Measurements from ENCODE around the gene EEF2. TPM values are rescaled to one million over a fixed set of nuclear protein-coding genes. Genes with fewer than 3 reads are reported as not detected.

The EEF2 gene
- total and polyA plus RNA-seq, 4 donors: 1,335 to 1,977 (median 1,647) TPM

GRCh38 chr19:3986260-3987041 lies 1.2 kb upstream of the EEF2 start:
- Histone ChIP-seq H3K4me3 (ENCODE audit: low read depth, low read length) (no peak overlapping the region), H3K27ac (ENCODE audit: low read depth, low read length) (no peak overlapping the region), H3K27me3 (ENCODE audit: control insufficient read depth, insufficient read depth, low read length) (peaks cover 13% of the 10 kb centered on the region), H3K9me3 (ENCODE audit: control insufficient read depth, insufficient read depth, low read length) (no peaks in the 10 kb centered on the region), H3K36me3 (ENCODE audit: control insufficient read depth, insufficient read depth, low read length) (peaks cover 30% of the 10 kb centered on the region), H3K4me1 (ENCODE audit: control insufficient read depth, insufficient read depth, low read length) (peaks cover 50% of the 10 kb centered on the region)
- peak in 4 of 6 donors; percentile 50 to 93 (median 74) for DNase-seq (ENCODE audit: low read depth in 4 of 6, low spot score in 6 of 6)
- WGBS (ENCODE audit: insufficient coverage): under 1% methylated on average over 14 of the region's 21 CpGs

- Histone ChIP-seq H3K27ac (ENCODE audit: low read depth, low read length) (peak overlapping the region; percentile 3), H3K36me3 (ENCODE audit: control insufficient read depth, insufficient read depth, low read length) (peaks cover 37% of the 10 kb centered on the region), H3K27me3 (ENCODE audit: control insufficient read depth, insufficient read depth, low read length) (peaks cover 13% of the 10 kb centered on the region), H3K4me3 (ENCODE audit: low read depth, low read length) (peak overlapping the region; percentile 89), H3K4me1 (ENCODE audit: control insufficient read depth, insufficient read depth, low read length) (peaks cover 53% of the 10 kb centered on the region), H3K9me3 (ENCODE audit: control insufficient read depth, insufficient read depth, low read length) (no peaks in the 10 kb centered on the region)
- DNase-seq (ENCODE audit: low read depth in 4 of 6, low spot score in 6 of 6): no peak
- WGBS (ENCODE audit: insufficient coverage): 0% methylated on average over 3 of the region's 19 CpGs
These were observed 488 bp upstream of the EEF2 start for GRCh38 chr19:3985643-3986259.

GRCh38 chr19:3984584-3984907 lies 717 bp downstream of the EEF2 start:
- peak overlapping the region; percentile 87 for H3K27ac ChIP-seq (ENCODE audit: low read depth, low read length)
- H3K4me3 ChIP-seq (ENCODE audit: low read depth, low read length): peak overlapping the region; percentile 89
- H3K4me1 ChIP-seq (ENCODE audit: control insufficient read depth, insufficient read depth, low read length): peaks cover 49% of the 10 kb centered on the region
- no peaks in the 10 kb centered on the region for H3K9me3 ChIP-seq (ENCODE audit: control insufficient read depth, insufficient read depth, low read length)
- H3K27me3 ChIP-seq (ENCODE audit: control insufficient read depth, insufficient read depth, low read length): peaks cover 13% of the 10 kb centered on the region
- H3K36me3 ChIP-seq (ENCODE audit: control insufficient read depth, insufficient read depth, low read length): peaks cover 49% of the 10 kb centered on the region
- DNase-seq (ENCODE audit: low read depth in 4 of 6, low spot score in 6 of 6): no peak
- 0% methylated on average over 8 of the region's 10 CpGs for WGBS (ENCODE audit: insufficient coverage)

- H3K27me3 ChIP-seq (ENCODE audit: control insufficient read depth, insufficient read depth, low read length): peaks cover 13% of the 10 kb centered on the region
- no peak for DNase-seq (ENCODE audit: low read depth in 4 of 6, low spot score in 6 of 6)
- WGBS (ENCODE audit: insufficient coverage): 36% methylated on average over 29 of the region's 30 CpGs
- H3K4me1 ChIP-seq (ENCODE audit: control insufficient read depth, insufficient read depth, low read length): peaks cover 49% of the 10 kb centered on the region
- peak overlapping the region; percentile 87 for H3K27ac ChIP-seq (ENCODE audit: low read depth, low read length)
- peaks cover 53% of the 10 kb centered on the region for H3K36me3 ChIP-seq (ENCODE audit: control insufficient read depth, insufficient read depth, low read length)
- H3K4me3 ChIP-seq (ENCODE audit: low read depth, low read length): peak overlapping the region; percentile 89
- H3K9me3 ChIP-seq (ENCODE audit: control insufficient read depth, insufficient read depth, low read length): no peaks in the 10 kb centered on the region
These were observed 1.2 kb downstream of the EEF2 start for GRCh38 chr19:3983936-3984583.

GRCh38 chr19:3983542-3983914 lies 1.7 kb downstream of the EEF2 start:
- H3K36me3 ChIP-seq (ENCODE audit: control insufficient read depth, insufficient read depth, low read length): peaks cover 57% of the 10 kb centered on the region
- peaks cover 13% of the 10 kb centered on the region for H3K27me3 ChIP-seq (ENCODE audit: control insufficient read depth, insufficient read depth, low read length)
- peaks cover 49% of the 10 kb centered on the region for H3K4me1 ChIP-seq (ENCODE audit: control insufficient read depth, insufficient read depth, low read length)
- WGBS (ENCODE audit: insufficient coverage): 80% methylated on average over 2 of the region's 7 CpGs
- DNase-seq (ENCODE audit: low read depth in 4 of 6, low spot score in 6 of 6): no peak
- H3K9me3 ChIP-seq (ENCODE audit: control insufficient read depth, insufficient read depth, low read length): no peaks in the 10 kb centered on the region
- H3K27ac ChIP-seq (ENCODE audit: low read depth, low read length): no peak overlapping the region
- H3K4me3 ChIP-seq (ENCODE audit: low read depth, low read length): peak overlapping the region; percentile 89

GRCh38 chr19:3982701-3983541 lies 2.3 kb downstream of the EEF2 start:
- Histone ChIP-seq H3K36me3 (ENCODE audit: control insufficient read depth, insufficient read depth, low read length) (peaks cover 63% of the 10 kb centered on the region), H3K4me1 (ENCODE audit: control insufficient read depth, insufficient read depth, low read length) (peaks cover 45% of the 10 kb centered on the region), H3K27ac (ENCODE audit: low read depth, low read length) (no peak overlapping the region)

GRCh38 chr19:3981736-3982681 lies 3.3 kb downstream of the EEF2 start:
- H3K36me3 ChIP-seq (ENCODE audit: control insufficient read depth, insufficient read depth, low read length): peaks cover 72% of the 10 kb centered on the region

More at GRCh38 chr19:3982701-3983541, 2.3 kb downstream of the EEF2 start:
- DNase-seq (ENCODE audit: low read depth in 4 of 6, low spot score in 6 of 6): no peak
- H3K4me3 ChIP-seq (ENCODE audit: low read depth, low read length): no peak overlapping the region
- 91% methylated on average over 36 of the region's 40 CpGs for WGBS (ENCODE audit: insufficient coverage)
- H3K27me3 ChIP-seq (ENCODE audit: control insufficient read depth, insufficient read depth, low read length): peaks cover 13% of the 10 kb centered on the region
- H3K9me3 ChIP-seq (ENCODE audit: control insufficient read depth, insufficient read depth, low read length): no peaks in the 10 kb centered on the region

GRCh38 chr19:3981373-3981735 lies 3.9 kb downstream of the EEF2 start:
- peaks cover 31% of the 10 kb centered on the region for H3K4me1 ChIP-seq (ENCODE audit: control insufficient read depth, insufficient read depth, low read length)
- peaks cover 5% of the 10 kb centered on the region for H3K27me3 ChIP-seq (ENCODE audit: control insufficient read depth, insufficient read depth, low read length)
- H3K27ac ChIP-seq (ENCODE audit: low read depth, low read length): no peak overlapping the region
- H3K4me3 ChIP-seq (ENCODE audit: low read depth, low read length): no peak overlapping the region
- WGBS (ENCODE audit: insufficient coverage): 100% methylated on average over 8 of the region's 10 CpGs
- peaks cover 78% of the 10 kb centered on the region for H3K36me3 ChIP-seq (ENCODE audit: control insufficient read depth, insufficient read depth, low read length)
- no peak for DNase-seq (ENCODE audit: low read depth in 4 of 6, low spot score in 6 of 6)
- H3K9me3 ChIP-seq (ENCODE audit: control insufficient read depth, insufficient read depth, low read length): no peaks in the 10 kb centered on the region

More at GRCh38 chr19:3981736-3982681, 3.3 kb downstream of the EEF2 start:
- Histone ChIP-seq H3K4me1 (ENCODE audit: control insufficient read depth, insufficient read depth, low read length) (peaks cover 37% of the 10 kb centered on the region), H3K4me3 (ENCODE audit: low read depth, low read length) (no peak overlapping the region), H3K27me3 (ENCODE audit: control insufficient read depth, insufficient read depth, low read length) (peaks cover 10% of the 10 kb centered on the region), H3K27ac (ENCODE audit: low read depth, low read length) (no peak overlapping the region), H3K9me3 (ENCODE audit: control insufficient read depth, insufficient read depth, low read length) (no peaks in the 10 kb centered on the region)
- 93% methylated on average over 39 of the region's 39 CpGs for WGBS (ENCODE audit: insufficient coverage)
- no peak for DNase-seq (ENCODE audit: low read depth in 4 of 6, low spot score in 6 of 6)

Measured in spinal cord (tissue), 10 donors.